ENCODE results near the gene VCP.

DNA sequence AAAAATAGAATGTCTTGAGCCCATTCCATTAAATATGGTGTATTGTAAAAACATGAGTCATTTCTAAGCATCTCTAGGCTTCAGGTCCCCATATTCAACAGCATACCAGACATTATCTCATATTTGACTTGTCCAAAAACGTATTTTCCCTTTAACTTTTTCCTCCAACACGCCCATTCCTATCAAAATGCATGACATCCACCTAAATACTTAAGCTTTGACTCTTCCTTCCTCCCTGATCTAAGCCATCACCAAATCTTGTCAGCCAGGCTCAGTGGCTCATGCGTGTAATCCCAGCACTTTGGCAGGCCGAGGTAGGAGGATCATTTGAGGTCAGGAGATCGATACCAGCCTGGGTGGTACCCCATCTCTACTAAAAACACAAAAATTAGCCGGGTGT lies 23.9 kb downstream of the VCP start:
- TF ChIP-seq CTCF (optimal IDR thresholded peaks at IDR 0.05 in 1 of 3, IDR thresholded peaks at IDR 0.05 in 1 of 3, conservative IDR thresholded peaks at IDR 0.05 in 1 of 3; ENCODE audit: extremely low read depth in 1 of 3, insufficient read depth in 2 of 3, low read length in 3 of 3): no peak
- TF ChIP-seq EZH2 (IDR thresholded peaks at IDR 0.05; ENCODE audit: low read length): no peak
